Liver (tissue), 9 donors: ENCODE results near the gene COL15A1. TPM values are rescaled to one million over a fixed set of nuclear protein-coding genes. Genes with fewer than 3 reads are reported as not detected.

Source experiments
- DNase-seq: peaks from one replicate; pipeline ENCODE4 v3.0.0-alpha.2; 2017; ENCODE audit warnings: low spot score
- H3K27ac ChIP-seq, 2 donors: one replicate each; pipeline ENCODE4 v1.7.0; 2013; ENCODE audit warnings: inconsistent platforms in 2 of 2, low read length in 2 of 2, control low read depth in 1 of 2, low read depth in 1 of 2, mild to moderate bottlenecking in 1 of 2
- H3K27me3 ChIP-seq, 4 donors: one replicate each; pipeline versions ENCODE4 v1.6.1 to v1.7.0; 2013; ENCODE audit warnings: low read length in 3 of 4, inconsistent platforms in 1 of 4, mild to moderate bottlenecking in 1 of 4, moderate library complexity in 1 of 4; ENCODE audit not compliant: control insufficient read depth in 4 of 4, insufficient read depth in 4 of 4
- H3K36me3 ChIP-seq, 4 donors: one replicate each; pipeline versions ENCODE4 v1.6.1 to v1.7.0; 2013; ENCODE audit warnings: low read length in 3 of 4, mild to moderate bottlenecking in 3 of 4, low read depth in 1 of 4, moderate library complexity in 1 of 4; ENCODE audit not compliant: control insufficient read depth in 4 of 4, insufficient read depth in 3 of 4
- H3K4me1 ChIP-seq, 4 donors: one replicate each; pipeline versions ENCODE4 v1.6.1 to v1.7.0; 2013; ENCODE audit warnings: low read length in 3 of 4, mild to moderate bottlenecking in 3 of 4, moderate library complexity in 1 of 4; ENCODE audit not compliant: control insufficient read depth in 4 of 4, insufficient read depth in 4 of 4
- H3K4me3 ChIP-seq, 3 donors: one replicate each; pipeline versions ENCODE4 v1.6.1 to v1.7.0; 2013; ENCODE audit warnings: low read length in 3 of 3, control low read depth in 1 of 3, low read depth in 1 of 3, mild to moderate bottlenecking in 1 of 3
- H3K9ac ChIP-seq, 2 donors: one replicate each; pipeline ENCODE4 v1.7.0; 2013; ENCODE audit warnings: low read length in 2 of 2, mild to moderate bottlenecking in 2 of 2, moderate library complexity in 2 of 2, control low read depth in 1 of 2, low read depth in 1 of 2
- H3K9me3 ChIP-seq, 4 donors: one replicate each; pipeline versions ENCODE4 v1.6.1 to v1.7.0; 2013; ENCODE audit warnings: low read length in 3 of 4; ENCODE audit not compliant: control insufficient read depth in 4 of 4
- EGR1 ChIP-seq, 2 donors: IDR thresholded peaks; 2 replicates each; pipeline ENCODE4 v1.6.1; 2016 to 2018; ENCODE audit warnings: antibody characterized with exemption in 2 of 2, low read depth in 2 of 2
- FOXA1 ChIP-seq: IDR thresholded peaks from 2 replicates; pipeline ENCODE4 v1.6.1; 2016; ENCODE audit warnings: antibody characterized with exemption
- FOXA2 ChIP-seq: IDR thresholded peaks from 2 replicates; pipeline ENCODE4 v1.6.1; 2016; ENCODE audit warnings: antibody characterized with exemption
- GABPA ChIP-seq, 2 donors: IDR thresholded peaks in 1 of 2; conservative IDR thresholded peaks in 1 of 2; 2 replicates each; pipeline ENCODE4 v1.6.1; 2016; ENCODE audit warnings: antibody characterized with exemption in 2 of 2, mild to moderate bottlenecking in 1 of 2, moderate library complexity in 1 of 2
- HNF4A ChIP-seq, 2 donors: conservative IDR thresholded peaks; 2 replicates each; pipeline ENCODE4 v1.6.1; 2016; ENCODE audit warnings: antibody characterized with exemption in 2 of 2, mild to moderate bottlenecking in 2 of 2
- HNF4G ChIP-seq: IDR thresholded peaks from 2 replicates; pipeline ENCODE4 v1.6.1; 2016; ENCODE audit warnings: antibody characterized with exemption
- JUND ChIP-seq, 2 donors: IDR thresholded peaks; 2 replicates each; pipeline ENCODE4 v1.6.1; 2016; ENCODE audit warnings: antibody characterized with exemption in 2 of 2
- NR2F2 ChIP-seq: IDR thresholded peaks from 2 replicates; pipeline ENCODE4 v1.6.1; 2016; ENCODE audit warnings: antibody characterized with exemption
- RAD21 ChIP-seq, 2 donors: IDR thresholded peaks; 2 replicates each; pipeline ENCODE4 v1.6.1; 2016; ENCODE audit warnings: antibody characterized with exemption in 2 of 2, mild to moderate bottlenecking in 2 of 2
- RXRA ChIP-seq, 2 donors: IDR thresholded peaks; 2 replicates each; pipeline ENCODE4 v1.6.1; 2017 to 2018; ENCODE audit warnings: antibody characterized with exemption in 2 of 2, mild to moderate bottlenecking in 1 of 2
- SP1 ChIP-seq: IDR thresholded peaks from 2 replicates; pipeline ENCODE4 v1.6.1; 2018; ENCODE audit warnings: antibody characterized with exemption, mild to moderate bottlenecking
- TAF1 ChIP-seq: conservative IDR thresholded peaks from 2 replicates; pipeline ENCODE4 v1.6.1; 2016; ENCODE audit warnings: antibody characterized with exemption, mild to moderate bottlenecking
- YY1 ChIP-seq: IDR thresholded peaks from 2 replicates; pipeline ENCODE4 v1.6.1; 2016; ENCODE audit warnings: antibody characterized with exemption, mild to moderate bottlenecking
- WGBS: extraction: QIAGEN DNeasy Blood & Tissue Kit; methylation state at CpG from one replicate; pipeline ENCODE4 v1.1.7; 2013; 5-methylcytosine and 5-hydroxymethylcytosine counted together
- polyA plus RNA-seq, 2 donors: library from polyadenylated mRNA; stranded (reverse) in 1 of 2; unstranded in 1 of 2; fragments of 200-250 nt in 1 of 2; fragments of >200 nt in 1 of 2; fragmentation: Nextera tagmentation in 1 of 2; extraction: Ambion mirVana in 1 of 2; gene quantifications; one replicate each; pipeline versions ENCODE4 v1.2.1 to v1.2.3, GENCODE V29; 2013 to 2015
- total RNA-seq, 2 donors: library from RNA; depleted of rRNA; stranded (reverse); fragments of >200 nt; gene quantifications; one replicate each; pipeline ENCODE4 v1.2.3, GENCODE V29; 2014
- TF ChIP-seq, protein P1 (sequence below): IDR thresholded peaks from 2 replicates; pipeline ENCODE4 v1.6.1; 2016; ENCODE audit warnings: antibody characterized with exemption
- TF ChIP-seq, protein P2 (sequence below): IDR thresholded peaks from 2 replicates; pipeline ENCODE4 v1.6.1; 2016; ENCODE audit warnings: antibody characterized with exemption
- TF ChIP-seq, protein P3 (sequence below): IDR thresholded peaks from 2 replicates; pipeline ENCODE4 v1.6.1; 2016; ENCODE audit warnings: antibody characterized with exemption, mild to moderate bottlenecking
- TF ChIP-seq, protein P4 (sequence below): IDR thresholded peaks from 2 replicates; pipeline ENCODE4 v1.6.1; 2016; ENCODE audit warnings: antibody characterized with exemption
- donor health status: healthy.
- donor health status: healthy.
- donor health status: healthy.
- donor health status: healthy.
- donor health status: healthy.

Gene COL15A1
- total and polyA plus RNA-seq, 4 donors, result 0.10 to 0.42 (median 0.24) TPM

DNA sequence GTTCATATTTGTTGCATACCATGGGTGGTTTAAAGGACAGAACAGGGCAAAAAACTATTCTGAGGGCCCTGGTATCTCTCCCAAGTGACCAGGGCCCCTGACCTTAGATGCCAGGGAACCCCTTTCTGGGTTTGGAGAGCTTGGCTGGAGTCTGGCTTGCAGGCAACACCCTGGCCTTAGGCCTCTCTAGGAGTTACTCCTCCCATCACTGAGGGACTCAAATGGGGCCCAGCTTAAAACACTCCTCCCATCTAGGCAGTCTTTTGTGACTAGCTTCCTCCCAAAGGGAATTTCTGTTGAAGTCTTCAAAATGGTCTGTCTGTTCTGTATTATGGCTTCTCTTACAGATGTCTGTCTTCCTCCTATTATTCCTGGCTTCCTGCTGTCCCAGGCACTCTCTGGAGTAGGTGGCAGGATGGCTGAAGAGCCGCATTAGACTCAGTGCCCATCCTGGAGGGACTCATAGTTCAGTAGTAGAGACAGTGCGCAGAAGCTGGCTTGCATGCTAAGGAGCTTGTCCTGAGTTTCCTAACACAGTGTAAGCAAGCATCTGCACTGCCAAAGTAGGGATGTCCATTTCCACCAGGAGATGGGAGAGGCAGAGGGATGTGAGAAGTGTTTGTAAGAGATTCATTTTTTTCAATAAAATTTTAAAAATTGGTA, 10.0 kb downstream of the COL15A1 start:
- Histone ChIP-seq H3K4me1 (no peaks in the 10 kb centered on the region), H3K9me3 (peaks cover 0 to 3% (median 2%) of the 10 kb centered on the region in 4 donors), H3K4me3 (no peak overlapping the region), H3K36me3 (no peaks in the 10 kb centered on the region), H3K27me3 (peaks cover 0 to 2% (median 0%) of the 10 kb centered on the region in 4 donors), H3K27ac (no peak overlapping the region), H3K9ac (no peak overlapping the region)
- whole genome bisulfite sequencing, result 90% methylated on average over 2 of the region's 2 CpGs
- DNase-seq, result no peak
- TF ChIP-seq GABPA (IDR thresholded peaks at IDR 0.05 in 1 of 2, conservative IDR thresholded peaks at IDR 0.05 in 1 of 2) (no peak), RAD21 (IDR thresholded peaks at IDR 0.05) (no peak), EGR1 (IDR thresholded peaks at IDR 0.05; ENCODE audit: low read depth in 2 of 2) (no peak), TAF1 (no peak), HNF4G (no peak), JUND (IDR thresholded peaks at IDR 0.05) (no peak), NR2F2 (no peak), YY1 (no peak), FOXA1 (no peak), FOXA2 (no peak), HNF4A (conservative IDR thresholded peaks at IDR 0.05) (no peak), SP1 (no peak)
- TF ChIP-seq, protein P1, sequence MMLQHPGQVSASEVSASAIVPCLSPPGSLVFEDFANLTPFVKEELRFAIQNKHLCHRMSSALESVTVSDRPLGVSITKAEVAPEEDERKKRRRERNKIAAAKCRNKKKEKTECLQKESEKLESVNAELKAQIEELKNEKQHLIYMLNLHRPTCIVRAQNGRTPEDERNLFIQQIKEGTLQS, result no peak
- TF ChIP-seq, protein P2, sequence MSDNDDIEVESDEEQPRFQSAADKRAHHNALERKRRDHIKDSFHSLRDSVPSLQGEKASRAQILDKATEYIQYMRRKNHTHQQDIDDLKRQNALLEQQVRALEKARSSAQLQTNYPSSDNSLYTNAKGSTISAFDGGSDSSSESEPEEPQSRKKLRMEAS, result no peak
- TF ChIP-seq, protein P3, sequence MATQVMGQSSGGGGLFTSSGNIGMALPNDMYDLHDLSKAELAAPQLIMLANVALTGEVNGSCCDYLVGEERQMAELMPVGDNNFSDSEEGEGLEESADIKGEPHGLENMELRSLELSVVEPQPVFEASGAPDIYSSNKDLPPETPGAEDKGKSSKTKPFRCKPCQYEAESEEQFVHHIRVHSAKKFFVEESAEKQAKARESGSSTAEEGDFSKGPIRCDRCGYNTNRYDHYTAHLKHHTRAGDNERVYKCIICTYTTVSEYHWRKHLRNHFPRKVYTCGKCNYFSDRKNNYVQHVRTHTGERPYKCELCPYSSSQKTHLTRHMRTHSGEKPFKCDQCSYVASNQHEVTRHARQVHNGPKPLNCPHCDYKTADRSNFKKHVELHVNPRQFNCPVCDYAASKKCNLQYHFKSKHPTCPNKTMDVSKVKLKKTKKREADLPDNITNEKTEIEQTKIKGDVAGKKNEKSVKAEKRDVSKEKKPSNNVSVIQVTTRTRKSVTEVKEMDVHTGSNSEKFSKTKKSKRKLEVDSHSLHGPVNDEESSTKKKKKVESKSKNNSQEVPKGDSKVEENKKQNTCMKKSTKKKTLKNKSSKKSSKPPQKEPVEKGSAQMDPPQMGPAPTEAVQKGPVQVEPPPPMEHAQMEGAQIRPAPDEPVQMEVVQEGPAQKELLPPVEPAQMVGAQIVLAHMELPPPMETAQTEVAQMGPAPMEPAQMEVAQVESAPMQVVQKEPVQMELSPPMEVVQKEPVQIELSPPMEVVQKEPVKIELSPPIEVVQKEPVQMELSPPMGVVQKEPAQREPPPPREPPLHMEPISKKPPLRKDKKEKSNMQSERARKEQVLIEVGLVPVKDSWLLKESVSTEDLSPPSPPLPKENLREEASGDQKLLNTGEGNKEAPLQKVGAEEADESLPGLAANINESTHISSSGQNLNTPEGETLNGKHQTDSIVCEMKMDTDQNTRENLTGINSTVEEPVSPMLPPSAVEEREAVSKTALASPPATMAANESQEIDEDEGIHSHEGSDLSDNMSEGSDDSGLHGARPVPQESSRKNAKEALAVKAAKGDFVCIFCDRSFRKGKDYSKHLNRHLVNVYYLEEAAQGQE, result no peak

DNA sequence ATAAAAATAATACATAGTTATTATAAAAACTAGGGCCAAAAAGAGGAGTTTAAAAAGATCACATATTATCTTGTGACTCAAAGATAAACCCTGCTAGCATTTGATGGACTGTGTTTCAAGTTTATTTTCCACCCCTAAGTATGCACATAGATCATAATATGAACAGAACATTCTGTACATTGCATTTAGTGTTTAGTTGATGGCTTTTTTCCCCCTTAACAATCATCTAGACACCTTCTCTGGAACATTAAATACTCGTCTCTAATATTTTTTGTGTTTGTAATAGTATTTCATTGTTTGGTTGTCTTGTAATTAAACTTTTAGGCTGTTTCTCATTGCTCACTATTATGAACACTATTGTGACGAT, 10.5 kb downstream of the COL15A1 start:
- Histone ChIP-seq H3K9ac (no peak overlapping the region), H3K27me3 (peaks cover 0 to 2% (median 0%) of the 10 kb centered on the region in 4 donors), H3K4me1 (no peaks in the 10 kb centered on the region), H3K27ac (no peak overlapping the region), H3K36me3 (no peaks in the 10 kb centered on the region), H3K9me3 (peaks cover 0 to 3% (median 2%) of the 10 kb centered on the region in 4 donors), H3K4me3 (no peak overlapping the region)
- DNase-seq, result no peak
- TF ChIP-seq, protein P3, result no peak
- TF ChIP-seq, protein P4, sequence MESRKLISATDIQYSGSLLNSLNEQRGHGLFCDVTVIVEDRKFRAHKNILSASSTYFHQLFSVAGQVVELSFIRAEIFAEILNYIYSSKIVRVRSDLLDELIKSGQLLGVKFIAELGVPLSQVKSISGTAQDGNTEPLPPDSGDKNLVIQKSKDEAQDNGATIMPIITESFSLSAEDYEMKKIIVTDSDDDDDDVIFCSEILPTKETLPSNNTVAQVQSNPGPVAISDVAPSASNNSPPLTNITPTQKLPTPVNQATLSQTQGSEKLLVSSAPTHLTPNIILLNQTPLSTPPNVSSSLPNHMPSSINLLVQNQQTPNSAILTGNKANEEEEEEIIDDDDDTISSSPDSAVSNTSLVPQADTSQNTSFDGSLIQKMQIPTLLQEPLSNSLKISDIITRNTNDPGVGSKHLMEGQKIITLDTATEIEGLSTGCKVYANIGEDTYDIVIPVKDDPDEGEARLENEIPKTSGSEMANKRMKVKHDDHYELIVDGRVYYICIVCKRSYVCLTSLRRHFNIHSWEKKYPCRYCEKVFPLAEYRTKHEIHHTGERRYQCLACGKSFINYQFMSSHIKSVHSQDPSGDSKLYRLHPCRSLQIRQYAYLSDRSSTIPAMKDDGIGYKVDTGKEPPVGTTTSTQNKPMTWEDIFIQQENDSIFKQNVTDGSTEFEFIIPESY, result no peak
- no peak for TF ChIP-seq GABPA (IDR thresholded peaks at IDR 0.05 in 1 of 2, conservative IDR thresholded peaks at IDR 0.05 in 1 of 2)
- TF ChIP-seq FOXA2, result no peak
- TF ChIP-seq TAF1, result no peak
- no peak for TF ChIP-seq SP1
- TF ChIP-seq, protein P1, result no peak
- no peak for TF ChIP-seq YY1
- TF ChIP-seq RXRA (IDR thresholded peaks at IDR 0.05), result no peak
- 77% methylated on average over 2 of the region's 2 CpGs for WGBS
